Peyer's patch (tissue), 4 donors: ENCODE results near the gene GOLGA6L7. TPM values are rescaled to one million over a fixed set of nuclear protein-coding genes. Genes with fewer than 3 reads are reported as not detected.

ENCODE experiments used
- DNase-seq, 3 donors: peaks; one replicate each; pipeline ENCODE4 v3.0.0-alpha.2; 2017 to 2019
- H3K27ac ChIP-seq, 4 donors: fragments of 200-600 bp; sonication (generic); one replicate each; pipeline ENCODE4 v1.5.1; 2016 to 2019
- H3K27me3 ChIP-seq, 2 donors: fragments of 200-600 bp; sonication (generic); one replicate each; pipeline ENCODE4 v1.5.1; 2019
- H3K36me3 ChIP-seq, 3 donors: fragments of 200-600 bp; sonication (generic); one replicate each; pipeline ENCODE4 v1.5.1; 2016 to 2019
- H3K4me1 ChIP-seq, 4 donors: fragments of 200-600 bp; sonication (generic); one replicate each; pipeline ENCODE4 v1.5.1; 2016 to 2019
- H3K4me3 ChIP-seq, 4 donors: fragments of 200-600 bp; sonication (generic); 1 replicate in 3 of 4; 2 replicates in 1 of 4; pipeline ENCODE4 v1.5.1; 2016 to 2019; ENCODE audit warnings: mild to moderate bottlenecking in 1 of 4
- H3K9me3 ChIP-seq, 4 donors: fragments of 200-600 bp; sonication (generic); one replicate each; pipeline ENCODE4 v1.5.1; 2016 to 2019; ENCODE audit warnings: mild to moderate bottlenecking in 1 of 4
- CTCF ChIP-seq, 6 experiments: fragments of 450-650 bp in 4 of 6; fragments of 200-600 bp in 2 of 6; sonication (generic) in 1 of 6; IDR thresholded peaks; one replicate each; pipeline ENCODE4 v1.5.1; 2017 to 2019; ENCODE audit warnings: antibody characterized with exemption in 6 of 6, mild to moderate bottlenecking in 3 of 6, moderate library complexity in 1 of 6
- POLR2A ChIP-seq, 2 donors: fragments of 450-650 bp; IDR thresholded peaks; one replicate each; pipeline ENCODE4 v1.5.1; 2017; ENCODE audit warnings: antibody characterized with exemption in 2 of 2, mild to moderate bottlenecking in 2 of 2, moderate library complexity in 2 of 2
- total RNA-seq, 4 donors: library from RNA; depleted of rRNA; stranded (reverse); fragments of >200 nt; gene quantifications; one replicate each; pipeline ENCODE4 v1.1.0, GENCODE V29; 2016

Gene GOLGA6L7
- total RNA-seq, 4 donors from 2014 or later: not detected

- no peaks in the 10 kb centered on the region for H3K36me3 ChIP-seq
- TF ChIP-seq POLR2A (IDR thresholded peaks at IDR 0.05) (no peak), CTCF (IDR thresholded peaks at IDR 0.05) (no peak)
Observed at GRCh38 chr15:28880680-28881079, 32.2 kb upstream of the GOLGA6L7 start.

DNA sequence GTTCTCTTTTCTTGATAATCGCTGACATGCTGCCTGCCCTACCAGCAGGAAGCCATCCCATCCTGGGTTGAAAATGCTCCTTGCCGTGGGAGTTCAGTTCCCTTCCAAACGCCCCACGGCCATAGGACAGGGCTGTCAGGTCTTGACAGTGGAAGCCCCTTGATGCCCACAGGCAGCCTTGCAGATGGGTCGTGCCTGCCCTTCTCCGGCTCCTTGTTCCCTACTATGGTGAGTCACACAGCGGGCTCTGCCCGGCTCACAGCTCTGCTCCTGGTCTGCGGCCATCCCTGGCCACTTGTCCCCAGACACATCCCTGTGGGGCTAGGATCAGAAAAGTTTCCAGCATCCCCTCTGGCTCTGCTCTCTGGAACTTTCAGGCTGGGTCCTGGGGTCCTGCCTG, 31.1 kb upstream of the GOLGA6L7 start:
- Histone ChIP-seq H3K4me1 (no peaks in the 10 kb centered on the region), H3K27ac (no peak overlapping the region), H3K27me3 (no peaks in the 10 kb centered on the region), H3K36me3 (no peaks in the 10 kb centered on the region), H3K9me3 (no peaks in the 10 kb centered on the region), H3K4me3 (no peak overlapping the region)
- TF ChIP-seq POLR2A (IDR thresholded peaks at IDR 0.05) (no peak), CTCF (IDR thresholded peaks at IDR 0.05) (no peak)
- no peak for DNase-seq

More at GRCh38 chr15:28880680-28881079, 32.2 kb upstream of the GOLGA6L7 start:
- H3K9me3 ChIP-seq: no peaks in the 10 kb centered on the region
- DNase-seq: no peak
- H3K4me3 ChIP-seq: no peak overlapping the region
- H3K27ac ChIP-seq: no peak overlapping the region
- H3K27me3 ChIP-seq: no peaks in the 10 kb centered on the region
- H3K4me1 ChIP-seq: no peaks in the 10 kb centered on the region

- Histone ChIP-seq H3K36me3 (no peaks in the 10 kb centered on the region), H3K27ac (no peak overlapping the region), H3K4me3 (no peak overlapping the region), H3K9me3 (no peaks in the 10 kb centered on the region), H3K4me1 (no peaks in the 10 kb centered on the region), H3K27me3 (no peaks in the 10 kb centered on the region)
- DNase-seq: no peak
- TF ChIP-seq POLR2A (IDR thresholded peaks at IDR 0.05): no peak
- TF ChIP-seq CTCF (IDR thresholded peaks at IDR 0.05): no peak
Observed at GRCh38 chr15:28878209-28878608, 29.8 kb upstream of the GOLGA6L7 start.

DNA sequence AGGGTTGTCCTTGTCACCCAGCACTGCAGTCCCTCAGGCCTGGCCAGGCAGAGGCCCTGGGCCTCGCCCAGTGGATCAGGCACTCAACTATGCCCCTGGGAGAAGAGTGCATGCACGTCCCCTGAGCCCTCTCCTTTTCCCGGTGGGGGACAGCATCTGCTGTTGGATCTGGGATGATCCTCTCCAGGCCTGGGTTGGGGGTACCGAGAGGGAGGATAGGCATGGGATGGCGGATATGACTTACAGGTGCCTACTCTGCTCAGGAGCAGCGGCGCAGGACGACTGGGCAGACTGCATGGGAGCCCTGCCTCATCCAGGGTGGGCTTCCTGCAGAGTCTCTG, 28.4 kb upstream of the GOLGA6L7 start:
- H3K4me3 ChIP-seq: no peak overlapping the region
- no peaks in the 10 kb centered on the region for H3K36me3 ChIP-seq
- H3K9me3 ChIP-seq: no peaks in the 10 kb centered on the region
- H3K27me3 ChIP-seq: no peaks in the 10 kb centered on the region
- TF ChIP-seq CTCF (IDR thresholded peaks at IDR 0.05) (no peak), POLR2A (IDR thresholded peaks at IDR 0.05) (no peak)
- no peaks in the 10 kb centered on the region for H3K4me1 ChIP-seq
- no peak overlapping the region for H3K27ac ChIP-seq
- no peak for DNase-seq

GRCh38 chr15:28876131-28876844, 27.8 kb upstream of the GOLGA6L7 start:
- Histone ChIP-seq H3K27me3 (no peaks in the 10 kb centered on the region), H3K9me3 (no peaks in the 10 kb centered on the region), H3K4me1 (no peaks in the 10 kb centered on the region), H3K36me3 (no peaks in the 10 kb centered on the region), H3K27ac (no peak overlapping the region), H3K4me3 (no peak overlapping the region)
- no peak for TF ChIP-seq CTCF (IDR thresholded peaks at IDR 0.05)
- no peak for TF ChIP-seq POLR2A (IDR thresholded peaks at IDR 0.05)
- no peak for DNase-seq
